WTC11 (cell line): Measurements from ENCODE around the gene PLCB3. TPM values are rescaled to one million over a fixed set of nuclear protein-coding genes. Genes with fewer than 3 reads are reported as not detected.

Experiments
- ATAC-seq: fragments of 200-7000 bp; cut with Tn5 transposase; 2 replicates; pipeline ENCODE4 v1.10.0; 2021; ENCODE audit warnings: mild to moderate bottlenecking, moderate library complexity
- CTCF ChIA-PET: fragments of 300-600 bp; sonication (Branson Sonifier 250); formaldehyde crosslinking; loops from one replicate; lab custom pipeline; 2021; ENCODE audit warnings: antibody characterized with exemption; lab: Charles Lee
- POLR2A ChIA-PET: fragments of 350-600 bp; sonication (Branson Sonifier 250); formaldehyde crosslinking; loops from one replicate; lab custom pipeline; 2021; ENCODE audit warnings: antibody characterized with exemption; lab: Charles Lee
- DNase-seq: peaks from one replicate; pipeline ENCODE4 v3.0.0; 2021; ENCODE audit warnings: low spot score
- H3K27ac Mint-ChIP-seq: 2 replicates; pipeline ENCODE4 v1.8.0; 2021; ENCODE audit warnings: mixed read lengths
- H3K27me3 Mint-ChIP-seq: 2 replicates; pipeline ENCODE4 v1.8.0; 2021; ENCODE audit warnings: low read depth, mild to moderate bottlenecking, moderate library complexity, mixed read lengths
- H3K36me3 Mint-ChIP-seq: 2 replicates; pipeline ENCODE4 v1.8.0; 2021; ENCODE audit warnings: mixed read lengths
- H3K4me1 Mint-ChIP-seq: 2 replicates; pipeline ENCODE4 v1.8.0; 2022; ENCODE audit warnings: mixed read lengths
- H3K4me3 Mint-ChIP-seq: 2 replicates; pipeline ENCODE4 v1.8.0; 2021; ENCODE audit warnings: mild to moderate bottlenecking, moderate library complexity, mixed read lengths
- H3K9me3 Mint-ChIP-seq: 2 replicates; pipeline ENCODE4 v1.8.0; 2021; ENCODE audit warnings: mixed read lengths
- AFF4 ChIP-seq: sonication (generic); formaldehyde crosslinking; IDR thresholded peaks from 2 replicates; pipeline ENCODE4 v1.8.1; 2023; ENCODE audit warnings: mild to moderate bottlenecking, missing genetic modification reagents, borderline replicate concordance
- ARID4B ChIP-seq: sonication (generic); formaldehyde crosslinking; IDR thresholded peaks from 2 replicates; pipeline ENCODE4 v1.8.0; 2023; ENCODE audit warnings: missing genetic modification reagents, mild to moderate bottlenecking, borderline replicate concordance
- CTCF ChIP-seq: fragments of 200-600 bp; IDR thresholded peaks from 2 replicates; pipeline ENCODE4 v1.8.0; 2022; ENCODE audit warnings: antibody characterized with exemption
- GRHL2 ChIP-seq: fragments of 250-450 bp; sonication (Bioruptor Pico); IDR thresholded peaks from 2 replicates; pipeline ENCODE4 v1.8.0; 2022; ENCODE audit warnings: mild to moderate bottlenecking, moderate library complexity; ENCODE audit not compliant: insufficient replicate concordance, severe bottlenecking
- IRF2 ChIP-seq: sonication (generic); formaldehyde crosslinking; IDR thresholded peaks from 2 replicates; pipeline ENCODE4 v1.8.0; 2022; ENCODE audit warnings: low read depth, missing genetic modification reagents, borderline replicate concordance
- JUN ChIP-seq: sonication (generic); formaldehyde crosslinking; IDR thresholded peaks from 2 replicates; pipeline ENCODE4 v1.8.0; 2023; ENCODE audit warnings: mild to moderate bottlenecking, missing genetic modification reagents
- TEAD1 ChIP-seq: sonication (generic); formaldehyde crosslinking; IDR thresholded peaks from 2 replicates; pipeline ENCODE4 v1.8.0; 2022; ENCODE audit warnings: mild to moderate bottlenecking, missing genetic modification reagents
- TEAD4 ChIP-seq: sonication (generic); formaldehyde crosslinking; IDR thresholded peaks from 2 replicates; pipeline ENCODE4 v1.8.0; 2022; ENCODE audit warnings: mild to moderate bottlenecking, missing genetic modification reagents
- TP53 ChIP-seq: sonication (generic); formaldehyde crosslinking; IDR thresholded peaks from 2 replicates; pipeline ENCODE4 v1.8.1; 2023; ENCODE audit warnings: mild to moderate bottlenecking, missing genetic modification reagents
- USF1 ChIP-seq: sonication (generic); formaldehyde crosslinking; IDR thresholded peaks from 2 replicates; pipeline ENCODE4 v1.8.0; 2022; ENCODE audit warnings: mild to moderate bottlenecking, missing genetic modification reagents
- ZNF219 ChIP-seq: sonication (generic); formaldehyde crosslinking; IDR thresholded peaks from 2 replicates; pipeline ENCODE4 v1.8.0; 2023; ENCODE audit warnings: missing genetic modification reagents, mild to moderate bottlenecking, borderline replicate concordance
- ZNF263 ChIP-seq: sonication (generic); formaldehyde crosslinking; IDR thresholded peaks from 2 replicates; pipeline ENCODE4 v1.8.1; 2022; ENCODE audit warnings: low read depth, mild to moderate bottlenecking, moderate library complexity, missing genetic modification reagents
- ZNF281 ChIP-seq: sonication (generic); formaldehyde crosslinking; IDR thresholded peaks from 2 replicates; pipeline ENCODE4 v1.8.0; 2023; ENCODE audit warnings: mild to moderate bottlenecking, missing genetic modification reagents
- ZNF396 ChIP-seq: fragments of 250-450 bp; sonication (Bioruptor Pico); IDR thresholded peaks from 2 replicates; pipeline ENCODE4 v1.8.0; 2021; ENCODE audit warnings: mild to moderate bottlenecking, moderate library complexity, borderline replicate concordance
- ZNF532 ChIP-seq: fragments of 250-450 bp; sonication (Bioruptor Pico); IDR thresholded peaks from 2 replicates; pipeline ENCODE4 v1.9.0; 2021; ENCODE audit warnings: mild to moderate bottlenecking, borderline replicate concordance
- total RNA-seq: library from RNA; stranded (reverse); gene quantifications from 3 replicates; pipeline ENCODE4 v1.2.3, GENCODE V29; 2021

The PLCB3 gene
- total RNA-seq, 1 experiment from 2014 or later: 97.4 TPM

- TF ChIP-seq AFF4 (CRISPR knock-in tag) (0 out of 2 replicates have a peak, but pooled peaks have one; percentile 11), CTCF (no peak), IRF2 (CRISPR knock-in tag) (no peak), JUN (CRISPR knock-in tag) (0 out of 2 replicates have a peak, but pooled peaks have one; percentile 23), TEAD1 (CRISPR knock-in tag) (0 out of 2 replicates have a peak, but pooled peaks have one; percentile 56), ZNF263 (CRISPR knock-in tag) (no peak), USF1 (CRISPR knock-in tag) (0 out of 2 replicates have a peak, but pooled peaks have one; percentile 31), TP53 (peak; percentile 82; the same call in 1 of the 2 replicates)
- TF ChIP-seq, all 79 proteins: peak for 6
These were observed 17.7 kb downstream of the PLCB3 start (continued) for GRCh38 chr11:64268893-64269539.

- no peaks in the 10 kb centered on the region for H3K9me3 Mint-ChIP-seq
- DNase-seq: peak; percentile 98
- ChIA-PET POLR2A (interaction anchor here (0.8 to 3.9 kb wide), 10 partner anchors 14 to 231 kb away, joined by 3 to 25 read pairs (median 5); partner anchors contain the start of genes BAD, CATSPERZ, FKBP2 and GPR137), CTCF (interaction anchor here (0.6 to 6.2 kb wide), 17 partner anchors 15 to 87 kb away, joined by 3 to 75 read pairs (median 8); partner anchors contain the start of genes BAD, CATSPERZ, ESRRA and FKBP2)
- peak overlapping the region; percentile 100 for H3K27ac Mint-ChIP-seq
- H3K4me3 Mint-ChIP-seq: peak overlapping the region; percentile 99
- H3K36me3 Mint-ChIP-seq: peaks cover 13% of the 10 kb centered on the region
- no peaks in the 10 kb centered on the region for H3K27me3 Mint-ChIP-seq
- H3K4me1 Mint-ChIP-seq: peaks cover 22% of the 10 kb centered on the region
- ATAC-seq: peak; percentile 83
- no peak for TF ChIP-seq GRHL2 (CRISPR knock-in tag)
- TF ChIP-seq ZNF532: no peak
- no peak for TF ChIP-seq TEAD4 (CRISPR knock-in tag)
- no peak for TF ChIP-seq ZNF219 (CRISPR knock-in tag)
- TF ChIP-seq ZNF281 (CRISPR knock-in tag): no peak
- TF ChIP-seq ARID4B (CRISPR knock-in tag): no peak
- no peak for TF ChIP-seq ZNF396 (CRISPR knock-in tag)
These were observed 18.4 kb downstream of the PLCB3 start for GRCh38 chr11:64269540-64270220.
